Measurements from ENCODE around the gene FSTL4. TPM values are rescaled to one million over a fixed set of nuclear protein-coding genes. Genes with fewer than 3 reads are reported as not detected.
A peak's percentile ranks its signal among the peaks of the same experiment; 100 is the strongest.

The FSTL4 gene
- polyA plus RNA-seq, 2 donors = 0.67 to 2.1 TPM

GRCh38 chr5:133512896-133513295, 99.4 kb downstream of the FSTL4 start:
- 92 to 93% methylated on average over 6 of the region's 6 CpGs for WGBS, 2 donors
- no peaks in the 10 kb centered on the region for H3K4me1 ChIP-seq (ENCODE audit: control insufficient read depth in 2 of 2, insufficient read depth in 2 of 2, low read length in 1 of 2)

GRCh38 chr5:133511653-133512235, 100.6 kb downstream of the FSTL4 start:
- no peaks in the 10 kb centered on the region for H3K36me3 ChIP-seq (ENCODE audit: control insufficient read depth in 2 of 2, insufficient read depth in 2 of 2, low read length in 1 of 2)
- H3K9me3 ChIP-seq (ENCODE audit: control insufficient read depth in 2 of 2, insufficient read depth in 1 of 2, low read depth in 1 of 2, low read length in 1 of 2) = no peaks in the 10 kb centered on the region
- no peak overlapping the region for H3K27ac ChIP-seq (ENCODE audit: low read depth in 2 of 2, low read length in 1 of 2)
- no peak overlapping the region for H3K4me3 ChIP-seq (ENCODE audit: low read depth in 1 of 2, low read length in 2 of 2)
- WGBS, 2 donors = 90 to 94% methylated on average over 7 of the region's 7 CpGs
- H3K27me3 ChIP-seq (ENCODE audit: control insufficient read depth in 1 of 2, insufficient read depth in 2 of 2, low read length in 2 of 2) = no peaks in the 10 kb centered on the region
- no peaks in the 10 kb centered on the region for H3K4me1 ChIP-seq (ENCODE audit: control insufficient read depth in 2 of 2, insufficient read depth in 2 of 2, low read length in 1 of 2)

More at GRCh38 chr5:133512896-133513295, 99.4 kb downstream of the FSTL4 start:
- Histone ChIP-seq H3K27me3 (ENCODE audit: control insufficient read depth in 1 of 2, insufficient read depth in 2 of 2, low read length in 2 of 2) (no peaks in the 10 kb centered on the region), H3K9me3 (ENCODE audit: control insufficient read depth in 2 of 2, insufficient read depth in 1 of 2, low read depth in 1 of 2, low read length in 1 of 2) (no peaks in the 10 kb centered on the region), H3K27ac (ENCODE audit: low read depth in 2 of 2, low read length in 1 of 2) (no peak overlapping the region), H3K4me3 (ENCODE audit: low read depth in 1 of 2, low read length in 2 of 2) (no peak overlapping the region), H3K36me3 (ENCODE audit: control insufficient read depth in 2 of 2, insufficient read depth in 2 of 2, low read length in 1 of 2) (no peaks in the 10 kb centered on the region)

- no peaks in the 10 kb centered on the region for H3K36me3 ChIP-seq (ENCODE audit: control insufficient read depth in 2 of 2, insufficient read depth in 2 of 2, low read length in 1 of 2)
- H3K9me3 ChIP-seq (ENCODE audit: control insufficient read depth in 2 of 2, insufficient read depth in 1 of 2, low read depth in 1 of 2, low read length in 1 of 2) = no peaks in the 10 kb centered on the region
- no peaks in the 10 kb centered on the region for H3K4me1 ChIP-seq (ENCODE audit: control insufficient read depth in 2 of 2, insufficient read depth in 2 of 2, low read length in 1 of 2)
- no peak overlapping the region for H3K27ac ChIP-seq (ENCODE audit: low read depth in 2 of 2, low read length in 1 of 2)
- 92 to 93% methylated on average over 11 of the region's 11 CpGs for WGBS, 2 donors
- no peaks in the 10 kb centered on the region for H3K27me3 ChIP-seq (ENCODE audit: control insufficient read depth in 1 of 2, insufficient read depth in 2 of 2, low read length in 2 of 2)
- H3K4me3 ChIP-seq (ENCODE audit: low read depth in 1 of 2, low read length in 2 of 2) = no peak overlapping the region
Measured at GRCh38 chr5:133510634-133511262, 101.6 kb downstream of the FSTL4 start.

- WGBS, 2 donors = 65 to 74% methylated on average over 4 of the region's 4 CpGs
- H3K36me3 ChIP-seq (ENCODE audit: control insufficient read depth in 2 of 2, insufficient read depth in 2 of 2, low read length in 1 of 2) = no peaks in the 10 kb centered on the region
- no peak overlapping the region for H3K27ac ChIP-seq (ENCODE audit: low read depth in 2 of 2, low read length in 1 of 2)
- no peaks in the 10 kb centered on the region for H3K27me3 ChIP-seq (ENCODE audit: control insufficient read depth in 1 of 2, insufficient read depth in 2 of 2, low read length in 2 of 2)
- H3K9me3 ChIP-seq (ENCODE audit: control insufficient read depth in 2 of 2, insufficient read depth in 1 of 2, low read depth in 1 of 2, low read length in 1 of 2) = no peaks in the 10 kb centered on the region
- no peaks in the 10 kb centered on the region for H3K4me1 ChIP-seq (ENCODE audit: control insufficient read depth in 2 of 2, insufficient read depth in 2 of 2, low read length in 1 of 2)
- H3K4me3 ChIP-seq (ENCODE audit: low read depth in 1 of 2, low read length in 2 of 2) = no peak overlapping the region
Measured at GRCh38 chr5:133509742-133510079, 102.6 kb downstream of the FSTL4 start.

- Histone ChIP-seq H3K36me3 (ENCODE audit: control insufficient read depth in 2 of 2, insufficient read depth in 2 of 2, low read length in 1 of 2) (no peaks in the 10 kb centered on the region), H3K27ac (ENCODE audit: low read depth in 2 of 2, low read length in 1 of 2) (peak overlapping the region in 1 of 2 donors; percentile 54), H3K4me1 (ENCODE audit: control insufficient read depth in 2 of 2, insufficient read depth in 2 of 2, low read length in 1 of 2) (no peaks in the 10 kb centered on the region), H3K27me3 (ENCODE audit: control insufficient read depth in 1 of 2, insufficient read depth in 2 of 2, low read length in 2 of 2) (no peaks in the 10 kb centered on the region), H3K4me3 (ENCODE audit: low read depth in 1 of 2, low read length in 2 of 2) (no peak overlapping the region), H3K9me3 (ENCODE audit: control insufficient read depth in 2 of 2, insufficient read depth in 1 of 2, low read depth in 1 of 2, low read length in 1 of 2) (no peaks in the 10 kb centered on the region)
- 81 to 88% methylated on average over 3 of the region's 3 CpGs for WGBS, 2 donors
Measured at GRCh38 chr5:133508845-133509741, 103.2 kb downstream of the FSTL4 start.

GRCh38 chr5:133508331-133508730, 104.0 kb downstream of the FSTL4 start:
- Histone ChIP-seq H3K27ac (ENCODE audit: low read depth in 2 of 2, low read length in 1 of 2) (no peak overlapping the region), H3K9me3 (ENCODE audit: control insufficient read depth in 2 of 2, insufficient read depth in 1 of 2, low read depth in 1 of 2, low read length in 1 of 2) (no peaks in the 10 kb centered on the region), H3K27me3 (ENCODE audit: control insufficient read depth in 1 of 2, insufficient read depth in 2 of 2, low read length in 2 of 2) (no peaks in the 10 kb centered on the region), H3K36me3 (ENCODE audit: control insufficient read depth in 2 of 2, insufficient read depth in 2 of 2, low read length in 1 of 2) (no peaks in the 10 kb centered on the region), H3K4me3 (ENCODE audit: low read depth in 1 of 2, low read length in 2 of 2) (no peak overlapping the region), H3K4me1 (ENCODE audit: control insufficient read depth in 2 of 2, insufficient read depth in 2 of 2, low read length in 1 of 2) (no peaks in the 10 kb centered on the region)
- WGBS, 2 donors = 81 to 83% methylated on average over 5 of the region's 5 CpGs

- Histone ChIP-seq H3K4me1 (ENCODE audit: control insufficient read depth in 2 of 2, insufficient read depth in 2 of 2, low read length in 1 of 2) (no peaks in the 10 kb centered on the region), H3K27me3 (ENCODE audit: control insufficient read depth in 1 of 2, insufficient read depth in 2 of 2, low read length in 2 of 2) (no peaks in the 10 kb centered on the region), H3K4me3 (ENCODE audit: low read depth in 1 of 2, low read length in 2 of 2) (no peak overlapping the region), H3K36me3 (ENCODE audit: control insufficient read depth in 2 of 2, insufficient read depth in 2 of 2, low read length in 1 of 2) (no peaks in the 10 kb centered on the region), H3K9me3 (ENCODE audit: control insufficient read depth in 2 of 2, insufficient read depth in 1 of 2, low read depth in 1 of 2, low read length in 1 of 2) (no peaks in the 10 kb centered on the region), H3K27ac (ENCODE audit: low read depth in 2 of 2, low read length in 1 of 2) (no peak overlapping the region)
- WGBS, 2 donors = 57 to 63% methylated on average over 5 of the region's 5 CpGs
Measured at GRCh38 chr5:133506181-133506580, 106.2 kb downstream of the FSTL4 start.

GRCh38 chr5:133503511-133503910, 108.8 kb downstream of the FSTL4 start:
- no peak overlapping the region for H3K4me3 ChIP-seq (ENCODE audit: low read depth in 1 of 2, low read length in 2 of 2)
- H3K27me3 ChIP-seq (ENCODE audit: control insufficient read depth in 1 of 2, insufficient read depth in 2 of 2, low read length in 2 of 2) = no peaks in the 10 kb centered on the region
- H3K27ac ChIP-seq (ENCODE audit: low read depth in 2 of 2, low read length in 1 of 2) = no peak overlapping the region
- H3K9me3 ChIP-seq (ENCODE audit: control insufficient read depth in 2 of 2, insufficient read depth in 1 of 2, low read depth in 1 of 2, low read length in 1 of 2) = peaks cover 0 to 3% of the 10 kb centered on the region in 2 donors
- no peaks in the 10 kb centered on the region for H3K4me1 ChIP-seq (ENCODE audit: control insufficient read depth in 2 of 2, insufficient read depth in 2 of 2, low read length in 1 of 2)
- H3K36me3 ChIP-seq (ENCODE audit: control insufficient read depth in 2 of 2, insufficient read depth in 2 of 2, low read length in 1 of 2) = no peaks in the 10 kb centered on the region
- 83 to 89% methylated on average over 1 of the region's 1 CpG for WGBS, 2 donors

GRCh38 chr5:133499895-133500294, 112.4 kb downstream of the FSTL4 start:
- H3K27me3 ChIP-seq (ENCODE audit: control insufficient read depth in 1 of 2, insufficient read depth in 2 of 2, low read length in 2 of 2) = no peaks in the 10 kb centered on the region
- H3K36me3 ChIP-seq (ENCODE audit: control insufficient read depth in 2 of 2, insufficient read depth in 2 of 2, low read length in 1 of 2) = no peaks in the 10 kb centered on the region
- H3K27ac ChIP-seq (ENCODE audit: low read depth in 2 of 2, low read length in 1 of 2) = no peak overlapping the region
- no peaks in the 10 kb centered on the region for H3K4me1 ChIP-seq (ENCODE audit: control insufficient read depth in 2 of 2, insufficient read depth in 2 of 2, low read length in 1 of 2)
- no peak overlapping the region for H3K4me3 ChIP-seq (ENCODE audit: low read depth in 1 of 2, low read length in 2 of 2)
- WGBS, 2 donors = 85 to 90% methylated on average over 5 of the region's 5 CpGs
- H3K9me3 ChIP-seq (ENCODE audit: control insufficient read depth in 2 of 2, insufficient read depth in 1 of 2, low read depth in 1 of 2, low read length in 1 of 2) = peaks cover 0 to 3% of the 10 kb centered on the region in 2 donors
